ENCODE data around the gene HSPB7. TPM values are rescaled to one million over a fixed set of nuclear protein-coding genes. Genes with fewer than 3 reads are reported as not detected.

Gene HSPB7
- total RNA-seq, 2 donors from 2014 or later = 11.4 to 20.4 TPM

DNA sequence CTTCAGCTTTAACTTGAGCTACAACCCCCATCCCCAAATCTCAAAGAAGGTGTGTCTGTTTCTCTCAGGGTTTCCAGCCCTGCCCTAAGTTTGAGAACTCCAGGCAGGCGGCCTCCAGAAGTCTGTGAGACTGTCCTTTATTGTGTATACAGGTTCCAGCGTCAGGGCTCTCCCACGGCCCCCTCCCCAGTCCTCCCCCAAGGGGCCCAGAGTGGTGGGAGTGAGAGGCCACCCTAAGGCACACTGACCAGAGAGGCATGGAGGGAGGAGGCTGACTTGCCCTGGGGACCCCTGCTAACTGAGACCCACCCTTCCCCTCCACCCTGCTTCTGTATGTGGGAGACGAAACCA is 4.0 kb downstream of the HSPB7 start:
- TF ChIP-seq, protein P1, sequence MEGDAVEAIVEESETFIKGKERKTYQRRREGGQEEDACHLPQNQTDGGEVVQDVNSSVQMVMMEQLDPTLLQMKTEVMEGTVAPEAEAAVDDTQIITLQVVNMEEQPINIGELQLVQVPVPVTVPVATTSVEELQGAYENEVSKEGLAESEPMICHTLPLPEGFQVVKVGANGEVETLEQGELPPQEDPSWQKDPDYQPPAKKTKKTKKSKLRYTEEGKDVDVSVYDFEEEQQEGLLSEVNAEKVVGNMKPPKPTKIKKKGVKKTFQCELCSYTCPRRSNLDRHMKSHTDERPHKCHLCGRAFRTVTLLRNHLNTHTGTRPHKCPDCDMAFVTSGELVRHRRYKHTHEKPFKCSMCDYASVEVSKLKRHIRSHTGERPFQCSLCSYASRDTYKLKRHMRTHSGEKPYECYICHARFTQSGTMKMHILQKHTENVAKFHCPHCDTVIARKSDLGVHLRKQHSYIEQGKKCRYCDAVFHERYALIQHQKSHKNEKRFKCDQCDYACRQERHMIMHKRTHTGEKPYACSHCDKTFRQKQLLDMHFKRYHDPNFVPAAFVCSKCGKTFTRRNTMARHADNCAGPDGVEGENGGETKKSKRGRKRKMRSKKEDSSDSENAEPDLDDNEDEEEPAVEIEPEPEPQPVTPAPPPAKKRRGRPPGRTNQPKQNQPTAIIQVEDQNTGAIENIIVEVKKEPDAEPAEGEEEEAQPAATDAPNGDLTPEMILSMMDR (IDR thresholded peaks at IDR 0.05) = no peak
- Histone ChIP-seq H3K9me3 (no peaks in the 10 kb centered on the region), H3K4me3 (no peak overlapping the region), H3K27me3 (replicated peaks; ENCODE audit: insufficient read depth) (no peaks in the 10 kb centered on the region), H3K36me3 (no peaks in the 10 kb centered on the region), H3K4me1 (replicated peaks) (peaks cover 7% of the 10 kb centered on the region), H3K27ac (peak overlapping the region; percentile 78 to 84)
- intact Hi-C loops (cut with DNase I) = no loop called here
- WGBS = 42% methylated on average over 4 of the region's 4 CpGs
- DNase-seq (ENCODE audit: low spot score) = peak; percentile 30

DNA sequence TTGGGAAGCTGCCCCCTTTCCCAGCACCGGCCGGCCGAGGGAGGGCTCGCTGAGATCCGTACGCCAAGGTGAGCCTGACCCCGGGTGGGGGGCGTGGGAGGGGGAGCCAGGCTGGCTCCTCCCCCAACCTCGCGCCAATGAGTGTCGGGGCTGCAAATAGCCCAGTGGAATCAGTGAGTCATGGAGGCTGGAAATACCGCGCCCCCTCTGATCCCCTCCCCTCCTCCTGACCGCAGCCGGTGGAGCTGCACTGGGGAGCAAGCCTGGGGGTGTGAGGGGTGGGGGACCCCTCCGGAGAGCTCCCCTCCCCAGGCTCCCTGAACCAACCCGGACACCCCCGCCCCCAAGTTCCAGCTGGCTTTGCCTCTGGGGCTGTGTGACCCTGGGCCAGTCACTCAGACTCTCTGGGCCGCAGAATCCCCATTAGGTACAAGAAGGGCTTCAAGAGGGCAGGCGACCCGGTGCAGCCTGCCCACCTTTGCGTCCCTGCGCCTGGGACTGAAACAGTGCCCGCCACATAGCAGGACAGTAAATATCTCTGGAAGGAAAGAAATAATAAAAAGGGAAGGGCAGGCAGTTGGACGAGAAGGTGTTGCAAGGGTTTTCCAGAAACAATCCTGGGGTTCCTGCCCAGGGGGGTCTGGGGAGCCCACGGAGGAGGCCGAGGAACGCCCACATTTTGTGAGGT is 4.5 kb downstream of the HSPB7 start:
- Histone ChIP-seq H3K36me3 (no peaks in the 10 kb centered on the region), H3K4me1 (replicated peaks) (peaks cover 7% of the 10 kb centered on the region), H3K4me3 (peak overlapping the region; percentile 23 to 34), H3K27ac (peak overlapping the region; percentile 78 to 84), H3K27me3 (replicated peaks; ENCODE audit: insufficient read depth) (no peaks in the 10 kb centered on the region), H3K9me3 (no peaks in the 10 kb centered on the region)
- TF ChIP-seq POLR2A (IDR thresholded peaks at IDR 0.05) (no peak), POLR2AphosphoS5 (IDR thresholded peaks at IDR 0.05) (peak; percentile 13)
- TF ChIP-seq, protein P1 (IDR thresholded peaks at IDR 0.05) = no peak
- peak; percentile 59 for DNase-seq (ENCODE audit: low spot score)
- 8% methylated on average over 13 of the region's 28 CpGs for WGBS
- intact Hi-C loops (cut with DNase I) = no loop called here

DNA sequence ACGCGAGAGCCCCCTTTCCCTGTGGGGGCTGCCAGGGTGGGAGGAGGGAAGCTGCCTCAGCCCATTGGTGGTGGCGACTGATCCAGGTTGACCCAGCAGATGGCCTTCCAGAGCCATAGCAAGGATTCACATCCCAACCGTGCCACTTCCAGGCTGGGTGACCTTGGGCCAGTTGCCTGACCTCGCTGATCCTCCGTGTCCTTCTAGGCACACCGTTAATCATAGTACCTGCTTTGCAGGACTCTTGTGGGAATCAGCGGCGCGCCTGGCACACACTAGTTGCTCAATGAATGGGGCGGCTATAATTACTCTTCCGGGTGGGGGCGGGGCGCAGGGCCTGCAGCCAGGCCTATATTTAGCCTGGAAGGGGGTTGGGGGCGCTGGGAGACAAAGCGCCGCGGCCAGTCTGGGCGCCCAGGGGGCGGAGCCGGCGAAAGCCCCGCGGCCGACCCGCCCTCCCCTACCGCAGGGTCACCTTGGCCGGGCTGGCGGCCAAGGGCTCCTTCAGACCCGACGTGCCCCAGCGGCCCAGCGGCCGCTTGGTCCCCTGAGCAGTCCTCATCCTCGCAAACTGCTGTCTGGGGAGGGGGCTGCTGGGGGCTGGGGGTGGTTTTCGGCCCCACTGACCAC is 5.1 kb downstream of the HSPB7 start:
- H3K9me3 ChIP-seq = no peaks in the 10 kb centered on the region
- H3K4me1 ChIP-seq (replicated peaks) = peaks cover 7% of the 10 kb centered on the region
- intact Hi-C loops (cut with DNase I) = no loop called here
- H3K27ac ChIP-seq = peak overlapping the region; percentile 78 to 84
- peak overlapping the region; percentile 23 to 34 for H3K4me3 ChIP-seq
- TF ChIP-seq POLR2AphosphoS5 (IDR thresholded peaks at IDR 0.05) (no peak), POLR2A (IDR thresholded peaks at IDR 0.05) (no peak)
- TF ChIP-seq, protein P1 (IDR thresholded peaks at IDR 0.05) = no peak
- peak; percentile 54 for DNase-seq (ENCODE audit: low spot score)
- 11% methylated on average over 18 of the region's 36 CpGs for WGBS
- H3K27me3 ChIP-seq (replicated peaks; ENCODE audit: insufficient read depth) = no peaks in the 10 kb centered on the region
- no peaks in the 10 kb centered on the region for H3K36me3 ChIP-seq

DNA sequence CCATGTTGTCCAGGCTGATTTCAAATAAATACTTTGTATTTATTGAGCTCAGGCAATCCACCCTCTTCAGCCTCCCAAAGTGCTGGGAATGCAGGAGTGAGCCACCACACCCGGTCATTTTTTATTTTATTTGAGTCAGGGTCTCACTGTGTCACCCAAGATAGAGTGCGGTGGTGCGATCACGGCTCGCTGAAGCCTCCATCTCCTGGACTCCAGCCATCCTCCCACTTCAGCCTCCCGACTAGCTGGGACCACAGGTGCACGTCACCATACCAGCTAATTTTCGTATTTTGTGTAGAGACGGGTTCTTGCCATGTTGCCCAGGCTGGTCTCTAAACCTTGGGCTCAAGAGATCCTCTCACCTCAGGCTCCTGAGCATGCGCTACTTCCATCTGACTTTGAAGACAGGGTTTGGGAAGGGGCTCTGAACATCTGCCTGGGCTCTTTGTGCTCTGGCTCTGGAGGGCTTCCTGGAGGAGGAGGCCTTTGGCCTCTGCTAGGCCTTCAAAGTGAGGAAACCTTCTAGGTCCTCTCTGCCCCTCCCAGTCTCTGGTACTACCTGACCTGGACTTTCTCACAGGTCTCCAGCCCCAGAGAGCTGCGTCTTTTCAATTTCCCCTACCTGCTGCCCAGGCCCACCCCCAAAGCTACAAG is 5.8 kb downstream of the HSPB7 start:
- TF ChIP-seq, protein P1 (IDR thresholded peaks at IDR 0.05) = no peak
- TF ChIP-seq POLR2AphosphoS5 (IDR thresholded peaks at IDR 0.05) = no peak
- TF ChIP-seq POLR2A (IDR thresholded peaks at IDR 0.05) = no peak
- Histone ChIP-seq H3K27ac (peak overlapping the region; percentile 78 to 84), H3K4me3 (no peak overlapping the region), H3K27me3 (replicated peaks; ENCODE audit: insufficient read depth) (no peaks in the 10 kb centered on the region), H3K4me1 (replicated peaks) (peaks cover 7% of the 10 kb centered on the region), H3K36me3 (no peaks in the 10 kb centered on the region), H3K9me3 (no peaks in the 10 kb centered on the region)
- no peak for DNase-seq (ENCODE audit: low spot score)
- 97% methylated on average over 11 of the region's 11 CpGs for WGBS
- intact Hi-C loops (cut with DNase I) = no loop called here

Data from prostate gland (tissue), 2 donors.